ENCODE measurements around the gene PLEKHA7.

- no peak for TF ChIP-seq EZH2 (IDR thresholded peaks at IDR 0.05; ENCODE audit: insufficient read depth, poor library complexity, severe bottlenecking)
- TF ChIP-seq EZH2phosphoT487 (IDR thresholded peaks at IDR 0.05; ENCODE audit: insufficient read depth, low read depth) = no peak
Measured at GRCh38 chr11:16789560-16790485, 224.4 kb downstream of the PLEKHA7 start.
